Neural cell (in vitro differentiated cells): Measurements from ENCODE around the gene ZNF775. TPM values are rescaled to one million over a fixed set of nuclear protein-coding genes. Genes with fewer than 3 reads are reported as not detected.

ENCODE experiments used
- H2AFZ ChIP-seq: fragments of 200-600, 300-800 bp; sonication (generic), shearing (Covaris generic); 2 replicates; pipeline ENCODE4 v1.6.0; 2014; ENCODE audit warnings: low read depth, mild to moderate bottlenecking, antibody characterized with exemption, low read length, moderate library complexity
- H3F3A ChIP-seq: fragments of 200-600 bp; shearing (Covaris generic); 2 replicates; pipeline ENCODE4 v1.6.1; 2016; ENCODE audit warnings: mild to moderate bottlenecking, moderate library complexity, mixed read lengths, antibody characterized with exemption, low read length; ENCODE audit not compliant: insufficient read depth, poor library complexity, severe bottlenecking
- H3K27ac ChIP-seq: fragments of 200-600, 300-800 bp; sonication (generic), shearing (Covaris generic); 2 replicates; pipeline ENCODE4 v1.5.1; 2014; ENCODE audit warnings: mild to moderate bottlenecking, low read length, moderate library complexity
- H3K27me3 ChIP-seq: fragments of 300-800, 200-600 bp; sonication (generic), shearing (Covaris generic); 2 replicates; pipeline ENCODE4 v1.6.0; 2014; ENCODE audit warnings: mild to moderate bottlenecking, low read depth, low read length, moderate library complexity; ENCODE audit not compliant: insufficient read depth
- H3K36me3 ChIP-seq: fragments of 300-800, 200-600 bp; sonication (generic), shearing (Covaris generic); 2 replicates; pipeline ENCODE4 v1.5.1; 2014; ENCODE audit warnings: mild to moderate bottlenecking, antibody characterized with exemption, low read length, moderate library complexity; ENCODE audit not compliant: insufficient read depth
- H3K4me2 ChIP-seq: fragments of 300-800, 200-600 bp; sonication (generic), shearing (Covaris generic); 2 replicates; pipeline ENCODE4 v1.6.0; 2014; ENCODE audit warnings: mild to moderate bottlenecking, low read length
- H3K4me3 ChIP-seq: fragments of 300-800, 200-600 bp; sonication (generic), shearing (Covaris generic); 2 replicates; pipeline ENCODE4 v1.5.1; 2014; ENCODE audit warnings: mild to moderate bottlenecking, low read length, moderate library complexity
- H3K79me2 ChIP-seq: fragments of 200-600 bp; shearing (Covaris generic); replicated peaks from 2 replicates; pipeline ENCODE4 v1.6.0; 2014; ENCODE audit warnings: mild to moderate bottlenecking, low read length, moderate library complexity; ENCODE audit not compliant: insufficient read depth
- H3K9ac ChIP-seq: fragments of 300-800, 200-600 bp; sonication (generic), shearing (Covaris generic); 2 replicates; pipeline ENCODE4 v1.6.1; 2016; ENCODE audit warnings: mild to moderate bottlenecking, low read length, mixed read lengths
- H3K9me2 ChIP-seq: fragments of 200-600 bp; shearing (Covaris generic); 2 replicates; pipeline ENCODE4 v1.6.1; 2016; ENCODE audit warnings: mild to moderate bottlenecking, low read length, mixed read lengths; ENCODE audit not compliant: insufficient read depth
- H3K9me3 ChIP-seq: fragments of 200-600, 300-800 bp; sonication (generic), shearing (Covaris generic); 2 replicates; pipeline ENCODE4 v1.6.1; 2016; ENCODE audit warnings: mild to moderate bottlenecking, mixed run types, low read length, moderate library complexity, mixed read lengths
- H4K20me1 ChIP-seq: fragments of 200-600 bp; shearing (Covaris generic); 2 replicates; pipeline ENCODE4 v1.6.1; 2016; ENCODE audit warnings: mild to moderate bottlenecking, mixed run types; ENCODE audit not compliant: insufficient read depth
- EP300 ChIP-seq: fragments of 450-650 bp; conservative IDR thresholded peaks from 2 replicates; pipeline ENCODE4 v1.6.1; 2014; ENCODE audit warnings: antibody characterized with exemption, mild to moderate bottlenecking, moderate library complexity; ENCODE audit not compliant: poor library complexity, severe bottlenecking
- EZH2 ChIP-seq: fragments of 200-600, 300-800 bp; shearing (Covaris generic), sonication (generic); IDR thresholded peaks from 2 replicates; pipeline ENCODE4 v1.6.1; 2014; ENCODE audit warnings: antibody characterized with exemption, low read length, borderline replicate concordance, mild to moderate bottlenecking; ENCODE audit not compliant: insufficient read depth, poor library complexity, severe bottlenecking
- MXI1 ChIP-seq: fragments of 450-650 bp; conservative IDR thresholded peaks from 2 replicates; pipeline ENCODE4 v1.6.1; 2014; ENCODE audit warnings: antibody characterized with exemption, mild to moderate bottlenecking; ENCODE audit not compliant: poor library complexity, severe bottlenecking
- POLR2AphosphoS5 ChIP-seq: IDR thresholded peaks from 2 replicates; pipeline ENCODE4 v1.6.1; 2012
- RAD21 ChIP-seq: fragments of 450-650 bp; conservative IDR thresholded peaks from 2 replicates; pipeline ENCODE4 v1.6.1; 2014; ENCODE audit warnings: antibody characterized with exemption, mild to moderate bottlenecking, moderate library complexity
- SMC3 ChIP-seq: fragments of 450-650 bp; conservative IDR thresholded peaks from 2 replicates; pipeline ENCODE4 v1.6.1; 2014; ENCODE audit warnings: antibody characterized with exemption, mild to moderate bottlenecking, moderate library complexity; ENCODE audit not compliant: poor library complexity
- TAF1 ChIP-seq: IDR thresholded peaks from 2 replicates; pipeline ENCODE4 v1.6.1; 2012; ENCODE audit warnings: low read depth
- polyA plus RNA-seq: library from polyadenylated mRNA; depleted of rRNA; stranded (reverse); fragments of >200 nt; gene quantifications from 2 replicates; pipeline ENCODE4 v1.2.3, GENCODE V29; 2014
- TF ChIP-seq, protein P1 (sequence below): IDR thresholded peaks from 2 replicates; pipeline ENCODE4 v1.6.1; 2012; ENCODE audit warnings: borderline replicate concordance
- TF ChIP-seq, protein P2 (sequence below): fragments of 450-650 bp; IDR thresholded peaks from 2 replicates; pipeline ENCODE4 v1.5.1; 2014; ENCODE audit warnings: antibody characterized with exemption, mild to moderate bottlenecking, moderate library complexity; ENCODE audit not compliant: poor library complexity, severe bottlenecking

Gene ZNF775
- polyA plus RNA-seq, 1 donor from 2014 or later = 16.8 TPM

DNA sequence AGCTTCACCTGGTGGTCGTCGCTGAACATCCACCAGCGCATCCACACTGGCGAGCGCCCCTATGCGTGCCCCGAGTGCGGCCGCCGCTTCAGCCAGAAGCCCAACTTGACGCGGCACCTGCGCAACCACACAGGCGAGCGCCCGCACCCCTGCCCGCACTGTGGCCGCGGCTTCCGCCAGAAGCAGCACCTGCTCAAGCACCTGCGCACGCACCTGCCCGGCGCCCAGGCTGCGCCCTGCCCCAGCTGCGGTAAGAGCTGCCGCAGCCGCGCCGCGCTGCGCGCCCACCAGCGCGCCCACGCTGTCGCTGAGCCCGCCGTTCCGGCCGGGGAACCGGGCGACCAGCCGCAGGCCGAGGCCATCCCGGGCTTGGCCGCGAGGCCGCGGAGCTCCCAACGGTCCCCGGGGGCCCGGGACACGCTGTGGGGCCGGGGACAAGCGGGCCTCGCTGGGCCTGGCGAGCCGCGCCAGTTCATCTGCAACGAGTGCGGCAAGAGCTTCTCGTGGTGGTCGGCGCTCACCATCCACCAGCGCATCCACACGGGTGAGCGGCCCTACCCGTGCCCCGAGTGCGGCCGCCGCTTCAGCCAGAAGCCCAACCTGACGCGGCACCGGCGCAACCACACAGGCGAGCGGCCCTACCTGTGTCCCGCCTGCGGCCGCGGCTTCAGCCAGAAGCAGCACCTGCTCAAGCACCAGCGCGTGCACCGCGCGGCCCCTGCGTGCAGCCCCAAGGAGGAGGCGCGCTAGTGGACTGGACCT is 18.4 kb downstream of the ZNF775 start:
- Histone ChIP-seq H3K79me2 (peaks cover 12% of the 10 kb centered on the region), H3K27ac (no peak overlapping the region), H3K9me2 (no peaks in the 10 kb centered on the region), H4K20me1 (no peaks in the 10 kb centered on the region), H3K4me3 (no peak overlapping the region), H3K9me3 (no peaks in the 10 kb centered on the region), H2AFZ (no peak overlapping the region), H3K27me3 (no peaks in the 10 kb centered on the region), H3K9ac (no peak overlapping the region), H3F3A (no peaks in the 10 kb centered on the region), H3K4me2 (no peak overlapping the region), H3K36me3 (no peaks in the 10 kb centered on the region)
- TF ChIP-seq EZH2 (no peak), TAF1 (no peak), EP300 (no peak), SMC3 (no peak), RAD21 (no peak), MXI1 (no peak), POLR2AphosphoS5 (no peak)
- TF ChIP-seq, protein P1, sequence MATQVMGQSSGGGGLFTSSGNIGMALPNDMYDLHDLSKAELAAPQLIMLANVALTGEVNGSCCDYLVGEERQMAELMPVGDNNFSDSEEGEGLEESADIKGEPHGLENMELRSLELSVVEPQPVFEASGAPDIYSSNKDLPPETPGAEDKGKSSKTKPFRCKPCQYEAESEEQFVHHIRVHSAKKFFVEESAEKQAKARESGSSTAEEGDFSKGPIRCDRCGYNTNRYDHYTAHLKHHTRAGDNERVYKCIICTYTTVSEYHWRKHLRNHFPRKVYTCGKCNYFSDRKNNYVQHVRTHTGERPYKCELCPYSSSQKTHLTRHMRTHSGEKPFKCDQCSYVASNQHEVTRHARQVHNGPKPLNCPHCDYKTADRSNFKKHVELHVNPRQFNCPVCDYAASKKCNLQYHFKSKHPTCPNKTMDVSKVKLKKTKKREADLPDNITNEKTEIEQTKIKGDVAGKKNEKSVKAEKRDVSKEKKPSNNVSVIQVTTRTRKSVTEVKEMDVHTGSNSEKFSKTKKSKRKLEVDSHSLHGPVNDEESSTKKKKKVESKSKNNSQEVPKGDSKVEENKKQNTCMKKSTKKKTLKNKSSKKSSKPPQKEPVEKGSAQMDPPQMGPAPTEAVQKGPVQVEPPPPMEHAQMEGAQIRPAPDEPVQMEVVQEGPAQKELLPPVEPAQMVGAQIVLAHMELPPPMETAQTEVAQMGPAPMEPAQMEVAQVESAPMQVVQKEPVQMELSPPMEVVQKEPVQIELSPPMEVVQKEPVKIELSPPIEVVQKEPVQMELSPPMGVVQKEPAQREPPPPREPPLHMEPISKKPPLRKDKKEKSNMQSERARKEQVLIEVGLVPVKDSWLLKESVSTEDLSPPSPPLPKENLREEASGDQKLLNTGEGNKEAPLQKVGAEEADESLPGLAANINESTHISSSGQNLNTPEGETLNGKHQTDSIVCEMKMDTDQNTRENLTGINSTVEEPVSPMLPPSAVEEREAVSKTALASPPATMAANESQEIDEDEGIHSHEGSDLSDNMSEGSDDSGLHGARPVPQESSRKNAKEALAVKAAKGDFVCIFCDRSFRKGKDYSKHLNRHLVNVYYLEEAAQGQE = no peak
- TF ChIP-seq, protein P2, sequence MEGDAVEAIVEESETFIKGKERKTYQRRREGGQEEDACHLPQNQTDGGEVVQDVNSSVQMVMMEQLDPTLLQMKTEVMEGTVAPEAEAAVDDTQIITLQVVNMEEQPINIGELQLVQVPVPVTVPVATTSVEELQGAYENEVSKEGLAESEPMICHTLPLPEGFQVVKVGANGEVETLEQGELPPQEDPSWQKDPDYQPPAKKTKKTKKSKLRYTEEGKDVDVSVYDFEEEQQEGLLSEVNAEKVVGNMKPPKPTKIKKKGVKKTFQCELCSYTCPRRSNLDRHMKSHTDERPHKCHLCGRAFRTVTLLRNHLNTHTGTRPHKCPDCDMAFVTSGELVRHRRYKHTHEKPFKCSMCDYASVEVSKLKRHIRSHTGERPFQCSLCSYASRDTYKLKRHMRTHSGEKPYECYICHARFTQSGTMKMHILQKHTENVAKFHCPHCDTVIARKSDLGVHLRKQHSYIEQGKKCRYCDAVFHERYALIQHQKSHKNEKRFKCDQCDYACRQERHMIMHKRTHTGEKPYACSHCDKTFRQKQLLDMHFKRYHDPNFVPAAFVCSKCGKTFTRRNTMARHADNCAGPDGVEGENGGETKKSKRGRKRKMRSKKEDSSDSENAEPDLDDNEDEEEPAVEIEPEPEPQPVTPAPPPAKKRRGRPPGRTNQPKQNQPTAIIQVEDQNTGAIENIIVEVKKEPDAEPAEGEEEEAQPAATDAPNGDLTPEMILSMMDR = no peak

DNA sequence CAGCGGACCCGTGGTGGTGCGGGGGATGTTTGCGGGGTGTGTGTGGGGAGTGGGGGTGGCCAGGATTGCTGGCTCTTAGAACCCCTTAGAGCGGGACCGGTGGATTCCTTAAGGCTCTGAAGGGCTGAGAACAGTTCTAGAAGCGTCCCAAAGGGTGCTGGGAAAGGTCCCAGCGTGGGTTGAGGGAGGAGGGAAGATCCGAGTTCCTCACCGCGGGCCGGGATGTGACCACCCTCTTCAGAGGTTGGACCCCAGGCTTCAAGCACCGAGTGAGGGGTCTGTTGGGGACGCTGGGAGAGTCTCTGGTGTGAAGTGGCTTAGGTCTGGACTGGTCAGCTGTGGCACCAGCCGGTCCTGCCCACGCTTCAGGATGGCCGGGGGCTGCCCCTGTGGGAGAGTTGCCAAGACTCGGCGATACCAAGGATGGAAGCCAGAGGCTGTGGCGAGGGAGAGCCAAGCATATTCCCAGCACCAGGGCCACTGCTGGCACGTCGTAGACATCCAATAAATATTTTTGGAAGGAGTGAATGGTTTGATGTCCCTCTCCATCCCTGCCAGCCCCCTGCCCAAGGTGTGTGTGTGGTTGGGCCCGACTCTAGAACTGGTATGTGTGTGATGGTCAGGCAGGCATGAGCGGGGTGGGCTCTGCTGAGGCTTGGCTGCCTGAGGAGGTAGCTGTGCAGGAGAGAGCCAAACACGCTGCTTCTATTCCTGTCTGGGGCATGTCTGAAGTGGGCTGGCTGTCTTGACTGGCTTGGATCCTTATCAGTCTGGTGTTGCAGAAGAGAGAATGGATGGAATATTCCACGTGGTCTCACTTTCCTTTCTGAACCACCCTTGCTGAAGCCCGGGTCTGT is 19.2 kb downstream of the ZNF775 start:
- Histone ChIP-seq H2AFZ (no peak overlapping the region), H3K27ac (no peak overlapping the region)

More for the DNA sequence above, 19.2 kb downstream of the ZNF775 start:
- Histone ChIP-seq H3K4me3 (no peak overlapping the region), H3K4me2 (no peak overlapping the region), H3F3A (no peaks in the 10 kb centered on the region), H3K9ac (no peak overlapping the region), H3K9me3 (no peaks in the 10 kb centered on the region), H3K79me2 (peaks cover 7% of the 10 kb centered on the region), H3K36me3 (no peaks in the 10 kb centered on the region), H3K9me2 (no peaks in the 10 kb centered on the region), H3K27me3 (no peaks in the 10 kb centered on the region), H4K20me1 (no peaks in the 10 kb centered on the region)
- TF ChIP-seq EP300 (no peak), RAD21 (no peak), EZH2 (no peak), MXI1 (no peak), SMC3 (no peak), TAF1 (no peak), POLR2AphosphoS5 (no peak)
- TF ChIP-seq, protein P2 = no peak
- TF ChIP-seq, protein P1 = no peak
